K562 (cell line): Measurements from ENCODE around the gene PROK1. TPM values are rescaled to one million over a fixed set of nuclear protein-coding genes. Genes with fewer than 3 reads are reported as not detected.

Experiments
- ATAC-seq: fragments of 200-7000 bp; cut with Tn5 transposase; 3 replicates; pipeline ENCODE4 v1.9.1; 2020; ENCODE audit warnings: moderate library complexity
- BruUV-seq: library from RNA; stranded (reverse); fragments of 400-500 nt; replicated peaks from 2 replicates; lab custom pipeline; 2021; lab: Mats Ljungman, UMichigan
- CTCF ChIA-PET: fragments of 300-600 bp; formaldehyde crosslinking; extraction: SDS; loops from one replicate; lab custom pipeline; 2021; ENCODE audit warnings: low intra/inter-chr PET ratio; lab: Yijun Ruan, JAX
- POLR2A ChIA-PET: fragments of 300-600, 350-650 bp; sonication (Branson Sonifier 250); formaldehyde crosslinking; extraction: SDS; loops from one replicate; lab custom pipeline; 2021; ENCODE audit warnings: antibody characterized with exemption, inconsistent platforms; lab: Yijun Ruan, JAX
- DNase-seq, 4 experiments: peaks; one replicate each; pipeline versions ENCODE4 v3.0.0 to v3.0.0-alpha.2; 2011 to 2018; ENCODE audit warnings: low spot score in 3 of 4, mixed read lengths in 3 of 4; ENCODE audit errors: extremely low read depth in 1 of 4
- FAIRE-seq: peaks from 2 replicates; lab custom pipeline; 2011; peaks lifted over from hg19 to GRCh38; lab: Jason Lieb, UNC
- H2AFZ ChIP-seq: 2 replicates; pipeline ENCODE4 v1.6.0; 2011; ENCODE audit warnings: low read depth, low read length, control low read depth, inconsistent platforms
- H3K27ac ChIP-seq: fragments of 200-600 bp; 3 replicates; pipeline ENCODE4 v1.8.0; 2011; ENCODE audit warnings: low read depth, mild to moderate bottlenecking, control low read depth, inconsistent platforms, low read length, moderate library complexity, mixed read lengths; ENCODE audit errors: extremely low read depth
- H3K27me3 ChIP-seq, 2 experiments: fragments of 300-600 bp in 1 of 2; 2 replicates in 1 of 2; 3 replicates in 1 of 2; pipeline versions ENCODE4 v1.6.0 to v1.8.0; 2011; ENCODE audit warnings: inconsistent platforms in 2 of 2, low read length in 2 of 2, mild to moderate bottlenecking in 1 of 2, mixed read lengths in 1 of 2, moderate library complexity in 1 of 2; ENCODE audit not compliant: control insufficient read depth in 2 of 2, insufficient read depth in 2 of 2
- H3K36me3 ChIP-seq: fragments of 300-600 bp; 3 replicates; pipeline ENCODE4 v1.8.0; 2011; ENCODE audit warnings: mild to moderate bottlenecking, low read length, inconsistent platforms; ENCODE audit not compliant: control insufficient read depth, insufficient read depth
- H3K4me1 ChIP-seq, 2 experiments: fragments of 200-600 bp in 1 of 2; replicated peaks in 1 of 2; 2 replicates in 1 of 2; 3 replicates in 1 of 2; pipeline versions ENCODE4 v1.5.1 to v1.8.0; 2011; ENCODE audit warnings: inconsistent platforms in 2 of 2, low read length in 2 of 2, mild to moderate bottlenecking in 1 of 2, mixed read lengths in 1 of 2, moderate library complexity in 1 of 2; ENCODE audit not compliant: control insufficient read depth in 2 of 2, insufficient read depth in 2 of 2
- H3K4me2 ChIP-seq: 2 replicates; pipeline ENCODE4 v1.6.1; 2011; ENCODE audit warnings: low read length, control low read depth, inconsistent platforms, mixed read lengths; ENCODE audit not compliant: insufficient read depth
- H3K4me3 ChIP-seq: fragments of 200-600 bp; sonication (generic), shearing (Covaris generic); 2 replicates; pipeline ENCODE4 v1.5.1; 2016; ENCODE audit warnings: control low read depth, inconsistent platforms
- H3K79me2 ChIP-seq: fragments of 200-600 bp; 3 replicates; pipeline ENCODE4 v1.8.0; 2011; ENCODE audit warnings: low read length, inconsistent platforms; ENCODE audit not compliant: control insufficient read depth, insufficient read depth
- H3K9ac ChIP-seq, 2 experiments: 2 replicates each; pipeline versions ENCODE4 v1.6.0 to v1.6.1; 2011; ENCODE audit warnings: low read depth in 2 of 2, low read length in 2 of 2, control low read depth in 1 of 2, inconsistent platforms in 1 of 2, mild to moderate bottlenecking in 1 of 2, mixed read lengths in 1 of 2; ENCODE audit not compliant: insufficient read depth in 1 of 2
- H3K9me1 ChIP-seq: one replicate; pipeline ENCODE4 v1.6.0; 2011; ENCODE audit warnings: inconsistent platforms, mild to moderate bottlenecking, low read length, moderate library complexity; ENCODE audit not compliant: control insufficient read depth, insufficient read depth
- H3K9me3 ChIP-seq: replicated peaks from 2 replicates; pipeline ENCODE4 v1.5.1; 2011; ENCODE audit warnings: low read depth, low read length, inconsistent platforms; ENCODE audit not compliant: control insufficient read depth, insufficient read depth
- H4K20me1 ChIP-seq: replicated peaks from 2 replicates; pipeline ENCODE4 v1.6.1; 2011; ENCODE audit warnings: low read length, inconsistent platforms, mixed read lengths; ENCODE audit not compliant: control insufficient read depth, insufficient read depth
- CEBPB ChIP-seq: fragments of 450-650 bp; IDR thresholded peaks from 2 replicates; pipeline ENCODE4 v1.6.1; 2016; ENCODE audit warnings: missing genetic modification characterization, missing compliant biosample characterization
- ZNF121 ChIP-seq: sonication (generic); formaldehyde crosslinking; conservative IDR thresholded peaks from 2 replicates; pipeline ENCODE4 v1.8.0; 2022; ENCODE audit warnings: missing genetic modification reagents
- WGBS: fragments of 100-300 bp; shearing (Covaris generic); methylation state at CpG from one replicate; pipeline ENCODE4 v1.1.6; 2016; ENCODE audit warnings: low coverage, mixed read lengths; ENCODE audit not compliant: insufficient coverage; ENCODE audit errors: missing lambda C conversion rate; 5-methylcytosine and 5-hydroxymethylcytosine counted together
- in situ Hi-C: fragments of 300-500 bp; cut with MboI; formaldehyde crosslinking; loops from 4 replicates; pipeline ENCODE4 v1.15.0; 2018; ENCODE audit warnings: inconsistent platforms, mixed read lengths
- intact Hi-C: fragments of 100-400 bp; cut with micrococcal nuclease; formaldehyde crosslinking; loops from 2 replicates; pipeline ENCODE4 v1.14.2; 2022
- polyA plus RNA-seq, 8 experiments: library from polyadenylated mRNA; depleted of rRNA in 4 of 8; stranded (reverse) in 5 of 8; unstranded in 3 of 8; fragments of >200 nt; fragmentation: Nextera tagmentation in 2 of 8; fragmentation: Illumina TruSeq in 1 of 8; extraction: Ambion mirVana in 2 of 8; extraction: Trizol in 1 of 8; gene quantifications; 2 replicates each; pipeline versions ENCODE4 v1.2.1 to v1.2.3, GENCODE V29; 2011 to 2014; ENCODE audit warnings: inconsistent platforms in 1 of 8, missing spikeins in 1 of 8
- total RNA-seq, 7 experiments: library from RNA; depleted of rRNA in 6 of 7; stranded (reverse); fragments of >200 nt in 6 of 7; fragmentation: Illumina TruSeq in 2 of 7; extraction: Trizol in 2 of 7; gene quantifications; 2 replicates each; pipeline versions ENCODE4 v1.2.1 to v1.2.3, GENCODE V29; 2011 to 2021; ENCODE audit warnings: low replicate concordance in 1 of 7
- TF ChIP-seq, protein P1 (sequence below): sonication (generic); formaldehyde crosslinking; IDR thresholded peaks from 2 replicates; pipeline ENCODE4 v1.8.0; 2022; ENCODE audit warnings: missing genetic modification reagents, mild to moderate bottlenecking, moderate library complexity, borderline replicate concordance

The PROK1 gene
- total and polyA plus RNA-seq, 9 of the 15 experiments (the other 6 are each of a cell fraction or from before 2014, with no cell fraction given), result 0.15 TPM; not detected in 8

DNA sequence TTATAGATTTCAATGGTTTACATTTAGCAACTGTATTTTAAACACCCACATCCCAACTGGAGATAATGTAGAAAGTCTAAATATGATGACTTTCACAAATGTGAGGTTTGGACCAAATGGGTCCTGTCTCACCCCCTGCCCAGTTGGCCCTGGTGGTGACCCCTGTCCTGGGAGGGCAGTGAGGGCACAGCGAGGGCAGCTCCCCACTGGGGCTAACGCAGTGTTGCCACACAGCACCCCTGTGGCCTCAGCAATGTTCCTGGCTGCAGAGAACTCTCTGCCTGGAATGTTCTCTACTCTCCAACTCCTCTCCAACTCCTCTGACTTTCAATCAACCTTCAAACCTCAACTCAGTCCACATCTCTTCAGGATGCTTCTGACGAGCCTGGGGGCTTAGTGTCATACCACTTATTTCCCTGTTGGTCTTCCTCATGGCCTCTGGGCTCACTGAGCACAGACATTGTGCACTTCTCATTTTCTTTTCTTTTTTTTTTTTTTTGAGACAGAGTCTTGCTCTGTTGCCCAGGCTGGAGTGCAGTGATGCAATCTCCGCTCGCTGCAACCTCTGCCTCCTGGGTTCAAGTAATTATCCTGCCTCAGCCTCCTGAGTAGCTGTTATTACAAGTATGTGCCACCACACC is 42.2 kb downstream of the PROK1 start:
- DNase-seq (no peak), ATAC-seq (no peak), FAIRE-seq (no peak)
- TF ChIP-seq CEBPB (peak; percentile 40; the same call in 1 of the 2 replicates), ZNF121 (peak; percentile 39)
- TF ChIP-seq, protein P1, sequence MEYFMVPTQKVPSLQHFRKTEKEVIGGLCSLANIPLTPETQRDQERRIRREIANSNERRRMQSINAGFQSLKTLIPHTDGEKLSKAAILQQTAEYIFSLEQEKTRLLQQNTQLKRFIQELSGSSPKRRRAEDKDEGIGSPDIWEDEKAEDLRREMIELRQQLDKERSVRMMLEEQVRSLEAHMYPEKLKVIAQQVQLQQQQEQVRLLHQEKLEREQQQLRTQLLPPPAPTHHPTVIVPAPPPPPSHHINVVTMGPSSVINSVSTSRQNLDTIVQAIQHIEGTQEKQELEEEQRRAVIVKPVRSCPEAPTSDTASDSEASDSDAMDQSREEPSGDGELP (CRISPR knock-in tag), result no peak
- Histone ChIP-seq H3K27ac (no peak overlapping the region), H3K4me2 (no peak overlapping the region), H3K27me3 (peaks cover 10 to 44% of the 10 kb centered on the region in 2 experiments; a peak in 3 of 5 replicates), H3K36me3 (no peaks in the 10 kb centered on the region), H3K4me1 (peaks cover 0 to 12% of the 10 kb centered on the region in 2 experiments; a peak in 2 of 5 replicates), H3K9me3 (no peaks in the 10 kb centered on the region), H3K4me3 (no peak overlapping the region), H3K9ac (no peak overlapping the region), H3K9me1 (no peaks in the 10 kb centered on the region), H3K79me2 (no peaks in the 10 kb centered on the region), H2AFZ (no peak overlapping the region), H4K20me1 (peaks cover 14% of the 10 kb centered on the region; the same call in 1 of the 2 replicates)
- POLR2A ChIA-PET, result interaction anchor here (0.7 kb wide), 1 partner anchor 29 kb away, joined by 3 read pairs; no protein-coding TSS in a partner anchor
- 5% methylated on average over 5 of the region's 5 CpGs for WGBS
- no TSS peak for BruUV-seq
- intact Hi-C loops, result no loop called here
- CTCF ChIA-PET, result no interaction called here
- in situ Hi-C loops, result no loop called here
